ENCODE data around the gene P4HA2. TPM values are rescaled to one million over a fixed set of nuclear protein-coding genes. Genes with fewer than 3 reads are reported as not detected.

The P4HA2 gene
- total RNA-seq, 6 donors from 2014 or later, result 37.7 to 85.2 (median 57.5) TPM

GRCh38 chr5:132256783-132257130, 29.1 kb upstream of the P4HA2 start:
- ATAC-seq (ENCODE audit: low FRiP score in 2 of 2) (no peak), DNase-seq (no peak)
- Histone ChIP-seq H3K27ac (no peak overlapping the region), H3K27me3 (peaks cover 0 to 6% (median 3%) of the 10 kb centered on the region in 4 donors), H3K36me3 (no peaks in the 10 kb centered on the region), H3K4me1 (peaks cover 9 to 36% (median 16%) of the 10 kb centered on the region in 4 donors), H3K9me3 (no peaks in the 10 kb centered on the region), H3K4me3 (peak overlapping the region in 1 of 4 donors; percentile 54)
- TF ChIP-seq CTCF (IDR thresholded peaks at IDR 0.05), result no peak
- no peak for TF ChIP-seq EP300 (IDR thresholded peaks at IDR 0.05)
- no peak for TF ChIP-seq POLR2A (IDR thresholded peaks at IDR 0.05)
- TF ChIP-seq POLR2AphosphoS5 (IDR thresholded peaks at IDR 0.05), result no peak
- 95% methylated on average over 6 of the region's 6 CpGs for WGBS, 2 donors

- Histone ChIP-seq H3K27me3 (peaks cover 0 to 6% (median 3%) of the 10 kb centered on the region in 4 donors), H3K4me1 (peaks cover 9 to 36% (median 16%) of the 10 kb centered on the region in 4 donors), H3K4me3 (no peak overlapping the region), H3K9me3 (no peaks in the 10 kb centered on the region), H3K36me3 (no peaks in the 10 kb centered on the region), H3K27ac (no peak overlapping the region)
- DNase-seq (peak in 1 of 2 donors; percentile 6), ATAC-seq (ENCODE audit: low FRiP score in 2 of 2) (no peak)
- 97 to 99% methylated on average over 4 of the region's 4 CpGs for WGBS, 2 donors
- no peak for TF ChIP-seq CTCF (IDR thresholded peaks at IDR 0.05)
These were observed 28.6 kb upstream of the P4HA2 start for GRCh38 chr5:132256086-132256782.

DNA sequence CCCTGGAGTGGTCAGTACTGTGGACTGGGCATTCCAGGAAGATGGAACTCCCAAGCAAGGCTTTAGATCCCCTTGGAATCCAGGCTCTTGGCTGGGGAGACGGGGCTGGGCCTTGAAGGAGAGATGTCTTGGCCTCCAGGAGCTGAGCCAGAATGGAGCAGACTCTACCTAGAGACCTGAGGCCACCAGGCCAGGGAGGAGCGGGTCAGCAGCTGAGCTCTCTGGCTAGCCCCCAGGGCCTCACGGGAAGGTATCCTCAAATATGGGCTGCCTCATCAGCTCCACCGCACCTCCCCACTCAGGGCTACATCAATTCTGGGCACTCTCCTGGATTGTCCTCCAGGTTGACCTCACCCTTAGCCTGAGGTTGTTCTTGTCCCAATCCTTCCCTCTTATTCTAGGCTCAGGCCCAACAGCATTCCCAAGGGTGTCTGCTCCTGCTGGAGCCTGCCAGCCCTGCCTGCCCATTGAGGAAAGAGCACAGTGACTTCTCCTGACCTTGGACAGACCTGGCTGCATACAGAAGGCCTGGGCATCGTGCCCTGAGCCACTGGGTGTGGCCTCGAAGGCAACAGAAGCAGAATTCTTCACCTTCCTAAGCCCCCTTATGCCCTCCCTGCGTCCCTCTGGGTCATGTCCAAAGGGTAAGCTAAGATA, 26.8 kb upstream of the P4HA2 start:
- TF ChIP-seq POLR2A (IDR thresholded peaks at IDR 0.05) (no peak), POLR2AphosphoS5 (IDR thresholded peaks at IDR 0.05) (no peak), CTCF (IDR thresholded peaks at IDR 0.05) (no peak), EP300 (IDR thresholded peaks at IDR 0.05) (no peak)
- Histone ChIP-seq H3K4me3 (no peak overlapping the region), H3K27me3 (peaks cover 0 to 6% (median 3%) of the 10 kb centered on the region in 4 donors), H3K9me3 (no peaks in the 10 kb centered on the region), H3K27ac (no peak overlapping the region), H3K36me3 (no peaks in the 10 kb centered on the region), H3K4me1 (peaks cover 5 to 21% (median 10%) of the 10 kb centered on the region in 4 donors)
- WGBS, 2 donors, result 50 to 63% methylated on average over 1 to 7 of the region's 7 CpGs
- DNase-seq (peak in 1 of 2 donors; percentile 59), ATAC-seq (ENCODE audit: low FRiP score in 2 of 2) (no peak)

GRCh38 chr5:132253452-132254320, 26.0 kb upstream of the P4HA2 start:
- TF ChIP-seq CTCF (IDR thresholded peaks at IDR 0.05) (no peak), EP300 (IDR thresholded peaks at IDR 0.05) (no peak), POLR2AphosphoS5 (IDR thresholded peaks at IDR 0.05) (no peak), POLR2A (IDR thresholded peaks at IDR 0.05) (no peak)
- no peak overlapping the region for H3K4me3 ChIP-seq
- no peak for ATAC-seq (ENCODE audit: low FRiP score in 2 of 2)
- DNase-seq, result peak in 1 of 2 donors; percentile 22
- H3K27ac ChIP-seq, result no peak overlapping the region
- no peaks in the 10 kb centered on the region for H3K36me3 ChIP-seq
- 74 to 85% methylated on average over 7 to 8 of the region's 8 CpGs for WGBS, 2 donors
- H3K4me1 ChIP-seq, result peaks cover 4 to 18% (median 9%) of the 10 kb centered on the region in 4 donors
- no peaks in the 10 kb centered on the region for H3K9me3 ChIP-seq
- H3K27me3 ChIP-seq, result peaks cover 0 to 6% (median 3%) of the 10 kb centered on the region in 4 donors

Data from upper lobe of left lung (tissue), 6 donors.